HCT116 (cell line): ENCODE data around the gene FBLL1. TPM values are rescaled to one million over a fixed set of nuclear protein-coding genes. Genes with fewer than 3 reads are reported as not detected.

ENCODE experiments used
- ATAC-seq: fragments of 200-7000 bp; cut with Tn5 transposase; 2 replicates; pipeline ENCODE4 v1.9.1; 2020; ENCODE audit warnings: mild to moderate bottlenecking, moderate library complexity
- BruUV-seq: library from RNA; stranded (reverse); fragments of 400-500 nt; replicated peaks from 2 replicates; lab custom pipeline; 2021; lab: Mats Ljungman, UMichigan
- CTCF ChIA-PET: fragments of 300-600 bp; sonication (Branson Sonifier 250); formaldehyde crosslinking; loops from one replicate; lab custom pipeline; 2021; ENCODE audit warnings: antibody characterized with exemption; lab: Charles Lee
- POLR2A ChIA-PET: fragments of 300-600, 350-600 bp; sonication (Branson Sonifier 250); formaldehyde crosslinking; loops from one replicate; lab custom pipeline; 2021; ENCODE audit warnings: antibody characterized with exemption; lab: Charles Lee
- RAD21 ChIA-PET, 2 experiments: fragments of 300-600 bp; sonication (Branson Sonifier 250); formaldehyde crosslinking; loops; one replicate each; lab custom pipeline; 2023; ENCODE audit warnings: low total read pairs in 2 of 2; ENCODE audit not compliant: uncharacterized antibody in 2 of 2, unreplicated experiment in 2 of 2, low non-redundant PET in 1 of 2; lab: Charles Lee
- DNase-seq: peaks from one replicate; pipeline ENCODE4 v3.0.0-alpha.2; 2010; ENCODE audit warnings: low read depth, low spot score
- H2AFZ ChIP-seq: fragments of 200-600 bp; shearing (Covaris generic), sonication (generic); 2 replicates; pipeline ENCODE4 v1.6.1; 2017; ENCODE audit warnings: low read depth, mixed run types, mixed read lengths, antibody characterized with exemption, low read length; ENCODE audit not compliant: poor library complexity, severe bottlenecking
- H3K27ac ChIP-seq: 2 replicates; pipeline ENCODE4 v1.5.1; 2012; ENCODE audit warnings: low read depth, low read length
- H3K27me3 ChIP-seq: fragments of 200-600 bp; sonication (generic); 2 replicates; pipeline ENCODE4 v1.6.1; 2016; ENCODE audit warnings: mixed run types, low read length, mixed read lengths; ENCODE audit not compliant: insufficient read depth
- H3K36me3 ChIP-seq, 2 experiments: fragments of 200-500 bp in 1 of 2; fragments of 200-600 bp in 1 of 2; sonication (Bioruptor generic) in 1 of 2; sonication (generic) in 1 of 2; 2 replicates each; pipeline versions ENCODE4 v1.5.1 to v1.6.1; 2014 to 2016; ENCODE audit warnings: low read length in 2 of 2, inconsistent platforms in 1 of 2, mixed read lengths in 1 of 2, mixed run types in 1 of 2; ENCODE audit not compliant: insufficient read depth in 2 of 2, control insufficient read depth in 1 of 2
- H3K4me1 ChIP-seq, 2 experiments: fragments of 200-600 bp in 1 of 2; sonication (generic) in 1 of 2; 2 replicates each; pipeline versions ENCODE4 v1.5.1 to v1.6.1; 2012 to 2017; ENCODE audit warnings: low read length in 2 of 2, inconsistent platforms in 1 of 2, mild to moderate bottlenecking in 1 of 2, mixed read lengths in 1 of 2, mixed run types in 1 of 2, moderate library complexity in 1 of 2; ENCODE audit not compliant: insufficient read depth in 2 of 2, control insufficient read depth in 1 of 2
- H3K4me2 ChIP-seq: fragments of 200-600 bp; sonication (generic); 2 replicates; pipeline ENCODE4 v1.6.1; 2017; ENCODE audit warnings: mixed run types, low read length, mixed read lengths
- H3K4me3 ChIP-seq, 2 experiments: fragments of 200-600 bp in 1 of 2; sonication (generic) in 1 of 2; replicated peaks in 1 of 2; 2 replicates each; pipeline ENCODE4 v1.5.1; 2011 to 2016; ENCODE audit warnings: low read length in 2 of 2, control low read depth in 1 of 2, low read depth in 1 of 2, mild to moderate bottlenecking in 1 of 2, mixed read lengths in 1 of 2, mixed run types in 1 of 2
- H3K79me2 ChIP-seq: fragments of 200-600 bp; sonication (generic); 2 replicates; pipeline ENCODE4 v1.6.1; 2017; ENCODE audit warnings: mild to moderate bottlenecking, mixed run types, low read length, moderate library complexity, mixed read lengths; ENCODE audit not compliant: insufficient read depth
- H3K9ac ChIP-seq: fragments of 200-600 bp; sonication (generic); 2 replicates; pipeline ENCODE4 v1.6.1; 2016; ENCODE audit warnings: low read length, mixed read lengths
- H3K9me2 ChIP-seq: fragments of 200-600 bp; sonication (generic), shearing (Covaris generic); 2 replicates; pipeline ENCODE4 v1.6.1; 2017; ENCODE audit warnings: mixed run types, mild to moderate bottlenecking, moderate library complexity; ENCODE audit not compliant: insufficient read depth
- H3K9me3 ChIP-seq, 2 experiments: fragments of 200-500 bp in 1 of 2; fragments of 200-600 bp in 1 of 2; sonication (Bioruptor generic) in 1 of 2; sonication (generic) in 1 of 2; 2 replicates each; pipeline ENCODE4 v1.6.1; 2014 to 2017; ENCODE audit warnings: low read length in 2 of 2, mixed read lengths in 2 of 2, inconsistent platforms in 1 of 2, low read depth in 1 of 2, mild to moderate bottlenecking in 1 of 2, mixed run types in 1 of 2, moderate library complexity in 1 of 2; ENCODE audit not compliant: control insufficient read depth in 1 of 2, insufficient read depth in 1 of 2
- H4K20me1 ChIP-seq: fragments of 200-600 bp; sonication (generic), shearing (Covaris generic); 2 replicates; pipeline ENCODE4 v1.6.1; 2017; ENCODE audit warnings: mixed run types, mild to moderate bottlenecking, moderate library complexity; ENCODE audit not compliant: insufficient read depth
- POLR2A ChIP-seq: IDR thresholded peaks from 2 replicates; pipeline ENCODE4 v1.7.0; 2011; ENCODE audit warnings: borderline replicate concordance; ENCODE audit not compliant: insufficient read depth, insufficient read length; ENCODE audit errors: extremely low read depth
- POLR2AphosphoS5 ChIP-seq: IDR thresholded peaks from 2 replicates; pipeline ENCODE4 v1.6.1; 2011; ENCODE audit warnings: mild to moderate bottlenecking, low read depth, low read length, moderate library complexity
- SIN3A ChIP-seq: IDR thresholded peaks from 2 replicates; pipeline ENCODE4 v1.6.1; 2012; ENCODE audit warnings: low read depth
- TCF7L2 ChIP-seq: IDR thresholded peaks from 2 replicates; pipeline ENCODE4 v1.7.0; 2011; ENCODE audit warnings: borderline replicate concordance, inconsistent platforms; ENCODE audit not compliant: insufficient read depth, insufficient read length; ENCODE audit errors: extremely low read depth
- YY1 ChIP-seq: IDR thresholded peaks from 2 replicates; pipeline ENCODE4 v1.6.1; 2011; ENCODE audit warnings: low read length, low read depth, moderate library complexity, mild to moderate bottlenecking; ENCODE audit not compliant: insufficient replicate concordance; ENCODE audit errors: extremely low read depth
- ZNF274 ChIP-seq: fragments of 200-500 bp; sonication (Bioruptor generic); IDR thresholded peaks from 2 replicates; pipeline ENCODE4 v1.6.1; 2014; ENCODE audit warnings: mild to moderate bottlenecking, low read depth, low read length, inconsistent platforms
- intact Hi-C: fragments of 100-400 bp; cut with micrococcal nuclease; formaldehyde crosslinking; loops from 2 replicates; pipeline ENCODE4 v1.10.0; 2022
- microRNA-seq: library from miRNA; unstranded; fragments of <30 nt; microRNA quantifications from one replicate; pipeline ENCODE4, GENCODE V29; 2016; ENCODE audit warnings: borderline number of aligned reads
- total RNA-seq: library from RNA; stranded (reverse); gene quantifications from one replicate; pipeline ENCODE4 v1.2.1, GENCODE V29; 2021; ENCODE audit not compliant: unreplicated experiment

The FBLL1 gene
- total RNA-seq, 1 experiment from 2014 or later, result 0.15 TPM

DNA sequence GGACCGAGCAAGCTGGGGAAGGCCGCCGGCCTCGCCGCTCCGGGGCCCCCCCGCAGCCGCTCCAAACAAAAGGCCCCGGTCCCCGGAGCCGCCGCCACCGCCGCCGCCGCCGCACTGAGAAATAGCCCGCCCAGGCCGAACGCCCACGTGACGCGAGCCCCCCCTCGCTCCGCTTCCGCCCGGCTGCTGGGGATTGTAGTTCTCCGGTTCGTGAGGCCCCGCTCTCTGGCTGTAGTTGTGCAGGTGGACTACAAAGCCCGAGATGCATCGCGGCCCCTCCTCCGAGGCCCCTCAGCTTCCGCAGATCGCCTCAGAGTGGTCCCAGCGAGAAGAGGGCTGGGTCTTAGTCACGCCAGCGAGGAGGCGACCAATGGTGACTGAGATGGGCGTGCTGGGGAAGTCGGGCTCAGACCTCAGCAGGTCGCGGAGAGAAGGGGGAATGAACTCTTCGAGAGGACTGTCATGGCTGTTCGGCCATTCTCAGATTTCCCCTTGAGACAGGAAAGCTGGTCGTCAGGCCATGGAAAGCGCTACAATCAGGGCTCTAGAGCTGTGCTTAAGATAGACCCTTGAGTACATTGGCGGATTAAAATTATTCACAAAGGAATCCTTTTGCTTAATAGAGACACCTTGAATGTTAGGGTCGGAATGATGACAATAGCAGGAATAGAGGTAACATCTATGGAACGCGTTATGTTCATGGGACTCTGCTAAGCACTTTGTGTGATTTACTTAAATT is 50.6 kb downstream of the FBLL1 start (continued):
- TF ChIP-seq POLR2A, result peak; percentile 94
- TF ChIP-seq POLR2AphosphoS5, result peak; percentile 98
- TF ChIP-seq SIN3A, result no peak; the same call in 1 of the 2 replicates
- TF ChIP-seq ZNF274, result no peak

DNA sequence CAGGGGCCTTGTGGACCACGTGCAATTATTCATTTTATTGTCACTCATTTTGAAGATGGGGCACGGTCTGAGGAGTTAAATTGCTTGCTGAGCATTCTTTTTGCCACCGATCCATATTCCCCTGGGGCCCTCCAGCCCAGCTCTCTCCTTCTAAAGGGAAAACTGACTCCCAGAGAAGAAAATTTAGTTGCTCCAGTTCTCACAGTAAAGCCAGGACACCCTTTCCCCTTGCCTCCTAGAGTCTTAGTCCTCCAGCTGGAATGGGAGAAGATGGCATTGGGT is 51.1 kb downstream of the FBLL1 start:
- peaks cover 0 to 4% of the 10 kb centered on the region in 2 experiments; a peak in 2 of 4 replicates for H3K36me3 ChIP-seq
- H3K4me1 ChIP-seq, result peaks cover 10 to 28% of the 10 kb centered on the region in 2 experiments; a peak in 3 of 4 replicates
- H3K9me3 ChIP-seq, result no peaks in the 10 kb centered on the region
- no peaks in the 10 kb centered on the region for H3K27me3 ChIP-seq
- TF ChIP-seq YY1 (no peak), TCF7L2 (no peak)
- peaks cover 8% of the 10 kb centered on the region for H4K20me1 ChIP-seq
- H3K4me3 ChIP-seq, result peak overlapping the region; percentile 51 to 83
- H2AFZ ChIP-seq, result no peak overlapping the region
- peak overlapping the region; percentile 98 for H3K4me2 ChIP-seq
- ChIA-PET CTCF (no interaction called here), POLR2A (interaction anchor here (1.0 to 1.5 kb wide), 2 partner anchors 12 to 1004 kb away, joined by 3 to 4 read pairs; partner anchors contain the start of gene SPDL1), RAD21 (interaction anchor here in 1 of 2 experiments (0.5 kb wide), 1 partner anchor 427 kb away, joined by 3 read pairs; no protein-coding TSS in a partner anchor)
- no peaks in the 10 kb centered on the region for H3K9me2 ChIP-seq
- ATAC-seq (no peak), DNase-seq (no peak)
- TSS peak; percentile 98 for BruUV-seq
- peak overlapping the region; percentile 83 for H3K27ac ChIP-seq
- H3K79me2 ChIP-seq, result peaks cover 38% of the 10 kb centered on the region
- intact Hi-C loops, result no loop called here
- peak overlapping the region; percentile 77 for H3K9ac ChIP-seq

Small RNAs within 50 kb of the gene (microRNA-seq; reads per million reads assigned to microRNA genes)
- gene MIR103A1 (not detected), gene MIR103B1 (not detected)

Other genes starting within 250 kb of the FBLL1 start
- gene WWC1, start 237.7 kb upstream of the FBLL1 start, total RNA-seq, result 52.6 TPM
- gene RARS1, start 42.8 kb upstream of the FBLL1 start, total RNA-seq, result 122 TPM
- 56.5 TPM for gene PANK3, start 50.1 kb downstream of the FBLL1 start, total RNA-seq